H9 (cell line): Measurements from ENCODE around the gene ORAI2. TPM values are rescaled to one million over a fixed set of nuclear protein-coding genes. Genes with fewer than 3 reads are reported as not detected.
"Not testable (repeated sequence)": the region's sequence is repeated elsewhere in the genome, so short reads cannot be mapped to it uniquely, and the experiment has no call there.

Experiments used
- DNase-seq: peaks from one replicate; pipeline ENCODE4 v3.0.0-alpha.2; 2017
- H2AFZ ChIP-seq: one replicate; pipeline ENCODE4 v1.6.1; 2013; ENCODE audit warnings: mild to moderate bottlenecking, low read length, control low read depth, moderate library complexity
- H2AK5ac ChIP-seq: 2 replicates; pipeline ENCODE4 v1.6.1; 2013; ENCODE audit warnings: low read length, control low read depth, mixed read lengths; ENCODE audit not compliant: insufficient read length
- H2BK120ac ChIP-seq: one replicate; pipeline ENCODE4 v1.6.1; 2013; ENCODE audit warnings: low read depth, mild to moderate bottlenecking, low read length, control low read depth, inconsistent platforms; ENCODE audit not compliant: poor library complexity, severe bottlenecking
- H2BK12ac ChIP-seq: 2 replicates; pipeline ENCODE4 v1.6.1; 2013; ENCODE audit warnings: low read length, control low read depth, mixed read lengths, low read depth; ENCODE audit not compliant: insufficient read length
- H2BK15ac ChIP-seq: 2 replicates; pipeline ENCODE4 v1.6.1; 2013; ENCODE audit warnings: low read depth, low read length, control low read depth
- H2BK20ac ChIP-seq: one replicate; pipeline ENCODE4 v1.6.1; 2013; ENCODE audit warnings: low read depth, mild to moderate bottlenecking, low read length, control low read depth, inconsistent platforms; ENCODE audit not compliant: poor library complexity, severe bottlenecking
- H2BK5ac ChIP-seq: 2 replicates; pipeline ENCODE4 v1.6.1; 2013; ENCODE audit warnings: low read length, control low read depth, mixed read lengths; ENCODE audit not compliant: insufficient read length
- H3K14ac ChIP-seq: 2 replicates; pipeline ENCODE4 v1.6.1; 2013; ENCODE audit warnings: low read length, control low read depth; ENCODE audit not compliant: insufficient read depth
- H3K18ac ChIP-seq: 2 replicates; pipeline ENCODE4 v1.6.1; 2013; ENCODE audit warnings: low read depth, mild to moderate bottlenecking, mixed read lengths, low read length, control low read depth; ENCODE audit not compliant: insufficient read length
- H3K23ac ChIP-seq: 2 replicates; pipeline ENCODE4 v1.6.1; 2013; ENCODE audit warnings: low read length, control low read depth, mixed read lengths, low read depth; ENCODE audit not compliant: insufficient read length
- H3K23me2 ChIP-seq: 2 replicates; pipeline ENCODE4 v1.6.1; 2013; ENCODE audit warnings: low read depth, mild to moderate bottlenecking, mixed read lengths, low read length, control low read depth; ENCODE audit not compliant: insufficient read length, poor library complexity, severe bottlenecking
- H3K27ac ChIP-seq: 2 replicates; pipeline ENCODE4 v1.5.1; 2013; ENCODE audit warnings: low read length, control low read depth, mixed read lengths, low read depth; ENCODE audit not compliant: insufficient read length
- H3K27me3 ChIP-seq: 2 replicates; pipeline ENCODE4 v1.6.1; 2013; ENCODE audit warnings: low read length, control low read depth, inconsistent platforms; ENCODE audit not compliant: insufficient read depth
- H3K4ac ChIP-seq: 2 replicates; pipeline ENCODE4 v1.6.1; 2013; ENCODE audit warnings: low read depth, mild to moderate bottlenecking, control low read depth, inconsistent platforms, low read length, moderate library complexity
- H3K4me1 ChIP-seq: 2 replicates; pipeline ENCODE4 v1.6.1; 2013; ENCODE audit warnings: low read length, control low read depth, inconsistent platforms; ENCODE audit not compliant: insufficient read depth
- H3K4me2 ChIP-seq: 2 replicates; pipeline ENCODE4 v1.6.1; 2013; ENCODE audit warnings: low read length, control low read depth, mixed read lengths; ENCODE audit not compliant: insufficient read length, insufficient read depth
- H3K56ac ChIP-seq: 2 replicates; pipeline ENCODE4 v1.6.1; 2013; ENCODE audit warnings: low read depth, mild to moderate bottlenecking, mixed read lengths, low read length, control low read depth; ENCODE audit not compliant: insufficient read length
- H3K79me1 ChIP-seq: 2 replicates; pipeline ENCODE4 v1.6.1; 2013; ENCODE audit warnings: low read depth, mild to moderate bottlenecking, moderate library complexity, low read length, control low read depth, inconsistent platforms; ENCODE audit not compliant: insufficient read depth, poor library complexity, severe bottlenecking
- H3K79me2 ChIP-seq: 2 replicates; pipeline ENCODE4 v1.6.1; 2013; ENCODE audit warnings: low read length, control low read depth, inconsistent platforms; ENCODE audit not compliant: insufficient read depth
- H3K9ac ChIP-seq: 2 replicates; pipeline ENCODE4 v1.6.1; 2013; ENCODE audit warnings: low read length, control low read depth, mixed read lengths; ENCODE audit not compliant: insufficient read length; ENCODE audit errors: extremely low read depth
- H3K9me3 ChIP-seq: one replicate; pipeline ENCODE4 v1.6.1; 2013; ENCODE audit warnings: low read depth, low read length, inconsistent platforms; ENCODE audit not compliant: control insufficient read depth
- H3T11ph ChIP-seq: one replicate; pipeline ENCODE4 v1.6.1; 2013; ENCODE audit warnings: mild to moderate bottlenecking, low read length, control low read depth, inconsistent platforms
- H4K20me1 ChIP-seq: one replicate; pipeline ENCODE4 v1.6.1; 2013; ENCODE audit not compliant: control insufficient read depth, insufficient read length, insufficient read depth
- H4K5ac ChIP-seq: 2 replicates; pipeline ENCODE4 v1.6.1; 2013; ENCODE audit warnings: low read depth, mild to moderate bottlenecking, mixed read lengths, low read length, control low read depth; ENCODE audit not compliant: insufficient read length
- H4K8ac ChIP-seq: replicated peaks from 2 replicates; pipeline ENCODE4 v1.6.1; 2013; ENCODE audit warnings: low read length, control low read depth, mixed read lengths, low read depth; ENCODE audit not compliant: insufficient read length
- H4K91ac ChIP-seq: 2 replicates; pipeline ENCODE4 v1.6.1; 2013; ENCODE audit warnings: low read depth, mild to moderate bottlenecking, moderate library complexity, mixed read lengths, low read length, control low read depth; ENCODE audit not compliant: insufficient read length
- H3K27ac Mint-ChIP-seq, 3 experiments: 2 replicates in 2 of 3; 3 replicates in 1 of 3; pipeline ENCODE4 v1.8.0; 2020 to 2021; ENCODE audit warnings: mixed read lengths in 3 of 3, mild to moderate bottlenecking in 1 of 3, moderate library complexity in 1 of 3
- H3K27me3 Mint-ChIP-seq: 2 replicates; pipeline ENCODE4 v1.8.0; 2021; ENCODE audit warnings: low read depth, mild to moderate bottlenecking, moderate library complexity, mixed read lengths
- H3K36me3 Mint-ChIP-seq, 3 experiments: 2 replicates in 2 of 3; 3 replicates in 1 of 3; pipeline ENCODE4 v1.8.0; 2020 to 2021; ENCODE audit warnings: low read depth in 3 of 3, mixed read lengths in 3 of 3; ENCODE audit not compliant: insufficient read depth in 1 of 3
- H3K4me1 Mint-ChIP-seq, 2 experiments: 2 replicates each; pipeline ENCODE4 v1.8.0; 2020; ENCODE audit warnings: mixed read lengths in 2 of 2
- H3K4me3 Mint-ChIP-seq, 2 experiments: 2 replicates in 1 of 2; 3 replicates in 1 of 2; pipeline ENCODE4 v1.8.0; 2020 to 2021; ENCODE audit warnings: mild to moderate bottlenecking in 2 of 2, mixed read lengths in 2 of 2, moderate library complexity in 1 of 2
- H3K9me3 Mint-ChIP-seq, 2 experiments: 2 replicates in 1 of 2; 3 replicates in 1 of 2; pipeline ENCODE4 v1.8.0; 2020; ENCODE audit warnings: mild to moderate bottlenecking in 2 of 2, mixed read lengths in 2 of 2, moderate library complexity in 1 of 2
- WGBS: extraction: QIAGEN DNeasy Blood & Tissue Kit; methylation state at CpG from one replicate; pipeline ENCODE4 v1.1.7; 2013; ENCODE audit warnings: missing lambda C conversion rate, low lambda C conversion rate, mixed read lengths; ENCODE audit not compliant: insufficient read length; ENCODE audit errors: extremely low coverage; 5-methylcytosine and 5-hydroxymethylcytosine counted together
- total RNA-seq: library from RNA; stranded (reverse); gene quantifications from 2 replicates; pipeline ENCODE4 v1.2.1, GENCODE V29; 2021
- TF ChIP-seq, protein P1 (sequence below): fragments of 200-600 bp; sonication (generic); conservative IDR thresholded peaks from 3 replicates; pipeline ENCODE4 v1.8.0; 2021; ENCODE audit warnings: antibody characterized with exemption, mild to moderate bottlenecking

ORAI2 gene
- total RNA-seq, 1 experiment from 2014 or later = 26.6 TPM

DNA sequence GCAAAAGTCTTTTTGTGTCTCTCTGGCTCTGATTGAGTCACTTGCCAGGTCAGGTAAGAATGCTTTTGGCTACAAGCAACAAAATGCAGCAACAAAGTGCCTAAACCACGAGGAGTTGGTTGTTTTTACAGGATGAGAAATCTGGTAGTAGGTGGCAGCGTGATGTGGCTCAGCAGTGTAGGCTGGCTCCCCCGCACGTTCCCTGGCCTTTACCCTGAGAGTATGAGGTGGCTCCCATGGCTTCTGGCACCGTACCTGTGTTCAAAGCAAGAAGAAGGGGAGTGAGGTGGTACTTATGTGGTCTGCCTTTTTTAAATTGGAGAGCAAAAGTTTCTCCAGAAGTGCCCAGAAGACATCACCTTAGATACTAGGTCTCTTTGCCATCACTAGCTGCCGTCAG is 25.5 kb upstream of the ORAI2 start:
- Histone ChIP-seq H2BK120ac (no peak overlapping the region), H4K8ac (no peak overlapping the region), H3K79me1 (peaks cover 3% of the 10 kb centered on the region), H3K79me2 (no peaks in the 10 kb centered on the region), H2AFZ (no peak overlapping the region), H3K9ac (no peak overlapping the region), H3K4ac (no peak overlapping the region), H4K5ac (no peak overlapping the region), H2BK5ac (no peak overlapping the region), H3K4me2 (no peak overlapping the region), H3K9me3 (no peaks in the 10 kb centered on the region), H2BK12ac (no peak overlapping the region), H3K23ac (no peak overlapping the region), H3K23me2 (no peaks in the 10 kb centered on the region), H3K56ac (no peak overlapping the region), H3K14ac (no peak overlapping the region), H3K18ac (no peak overlapping the region), H3K27ac (no peak overlapping the region), H3K27me3 (no peaks in the 10 kb centered on the region), H2AK5ac (no peak overlapping the region), H3K4me1 (no peaks in the 10 kb centered on the region), H4K20me1 (no peaks in the 10 kb centered on the region), H3T11ph (no peak overlapping the region), H2BK15ac (no peak overlapping the region), H4K91ac (no peak overlapping the region), H2BK20ac (no peak overlapping the region)
- Mint-ChIP-seq H3K9me3 (peaks cover 7 to 13% of the 10 kb centered on the region in 2 experiments), H3K4me1 (no peaks in the 10 kb centered on the region), H3K27me3 (no peaks in the 10 kb centered on the region), H3K4me3 (no peak overlapping the region), H3K36me3 (peaks cover 55 to 92% (median 80%) of the 10 kb centered on the region in 3 experiments), H3K27ac (no peak overlapping the region)
- WGBS = no CpG with 5 or more reads among the region's 6 CpGs
- TF ChIP-seq, protein P1, sequence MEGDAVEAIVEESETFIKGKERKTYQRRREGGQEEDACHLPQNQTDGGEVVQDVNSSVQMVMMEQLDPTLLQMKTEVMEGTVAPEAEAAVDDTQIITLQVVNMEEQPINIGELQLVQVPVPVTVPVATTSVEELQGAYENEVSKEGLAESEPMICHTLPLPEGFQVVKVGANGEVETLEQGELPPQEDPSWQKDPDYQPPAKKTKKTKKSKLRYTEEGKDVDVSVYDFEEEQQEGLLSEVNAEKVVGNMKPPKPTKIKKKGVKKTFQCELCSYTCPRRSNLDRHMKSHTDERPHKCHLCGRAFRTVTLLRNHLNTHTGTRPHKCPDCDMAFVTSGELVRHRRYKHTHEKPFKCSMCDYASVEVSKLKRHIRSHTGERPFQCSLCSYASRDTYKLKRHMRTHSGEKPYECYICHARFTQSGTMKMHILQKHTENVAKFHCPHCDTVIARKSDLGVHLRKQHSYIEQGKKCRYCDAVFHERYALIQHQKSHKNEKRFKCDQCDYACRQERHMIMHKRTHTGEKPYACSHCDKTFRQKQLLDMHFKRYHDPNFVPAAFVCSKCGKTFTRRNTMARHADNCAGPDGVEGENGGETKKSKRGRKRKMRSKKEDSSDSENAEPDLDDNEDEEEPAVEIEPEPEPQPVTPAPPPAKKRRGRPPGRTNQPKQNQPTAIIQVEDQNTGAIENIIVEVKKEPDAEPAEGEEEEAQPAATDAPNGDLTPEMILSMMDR = no peak
- DNase-seq = no peak

DNA sequence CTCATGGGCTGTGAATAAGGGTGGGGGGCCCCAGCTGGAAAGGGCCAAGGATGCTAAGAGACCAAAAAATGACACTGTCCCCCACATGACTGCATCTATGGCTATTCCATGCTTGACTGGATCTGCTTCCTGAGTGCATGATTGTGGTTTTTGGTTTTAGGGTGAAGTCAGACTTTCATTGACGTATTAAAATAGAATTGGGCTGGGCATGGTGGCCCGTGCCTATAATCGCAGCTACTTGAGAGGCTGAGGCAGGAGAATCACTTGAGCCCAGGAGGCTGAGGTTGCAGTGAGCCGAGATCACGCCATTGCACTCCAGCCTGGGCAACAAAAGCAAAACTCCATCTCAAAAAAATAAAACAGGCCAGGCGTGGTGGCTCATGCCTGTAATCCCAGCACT is 24.8 kb upstream of the ORAI2 start:
- not testable (repeated sequence) for H3K27me3 Mint-ChIP-seq

More for the DNA sequence above, 24.8 kb upstream of the ORAI2 start:
- H2BK120ac ChIP-seq, H3K23ac ChIP-seq, H2BK15ac ChIP-seq, H2AFZ ChIP-seq, H2AK5ac ChIP-seq, H4K5ac ChIP-seq, H3K79me2 ChIP-seq, H3K4me1 Mint-ChIP-seq, H4K20me1 ChIP-seq, H3K9me3 ChIP-seq, H3T11ph ChIP-seq, H4K8ac ChIP-seq, H3K27me3 ChIP-seq, H3K9ac ChIP-seq, H2BK5ac ChIP-seq, H3K14ac ChIP-seq, H3K4me2 ChIP-seq, H3K23me2 ChIP-seq, H3K4me1 ChIP-seq, H2BK20ac ChIP-seq, H3K4me3 Mint-ChIP-seq, H3K27ac Mint-ChIP-seq, H2BK12ac ChIP-seq, DNase-seq, H3K4ac ChIP-seq, H3K56ac ChIP-seq, H3K27ac ChIP-seq, H3K79me1 ChIP-seq, H3K18ac ChIP-seq, H4K91ac ChIP-seq: not testable (repeated sequence)
- WGBS = no CpG with 5 or more reads among the region's 6 CpGs
- Mint-ChIP-seq H3K9me3 (peaks cover 7 to 13% of the 10 kb centered on the region in 2 experiments), H3K36me3 (peaks cover 52 to 90% (median 79%) of the 10 kb centered on the region in 3 experiments)
